VCaP (cell line): ENCODE measurements around the gene TTC32.
"Not testable (repeated sequence)": the region's sequence is repeated elsewhere in the genome, so short reads cannot be mapped to it uniquely, and the experiment has no call there.

Experiments used
- H3K27ac ChIP-seq: fragments of 450-650 bp; 2 replicates; pipeline ENCODE4 v1.5.1; 2017
- TF ChIP-seq, protein P1 (sequence below): fragments of 450-650 bp; conservative IDR thresholded peaks from 2 replicates; pipeline ENCODE4 v1.5.1; 2017; ENCODE audit warnings: mild to moderate bottlenecking, moderate library complexity

The TTC32 gene

DNA sequence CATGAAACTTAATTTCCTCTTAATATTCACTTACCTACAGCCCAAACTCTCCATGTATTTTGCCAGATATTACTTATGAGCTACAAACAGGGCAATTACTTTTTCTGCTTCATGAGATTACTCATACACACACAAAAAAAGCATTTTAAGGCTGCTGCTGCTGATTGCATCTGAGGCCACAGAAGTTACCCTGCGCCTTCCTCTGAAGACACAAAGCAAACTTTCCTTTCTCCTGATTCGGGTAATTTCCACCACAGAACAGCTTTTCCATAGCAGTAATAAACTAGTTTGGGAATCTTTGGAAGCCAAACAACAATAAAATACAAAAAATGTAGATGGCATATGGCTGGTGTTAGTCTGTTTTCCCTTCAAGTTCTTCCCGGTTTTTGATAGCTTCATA lies 6.2 kb downstream of the TTC32 start:
- H3K27ac ChIP-seq: no peak overlapping the region
- TF ChIP-seq, protein P1, sequence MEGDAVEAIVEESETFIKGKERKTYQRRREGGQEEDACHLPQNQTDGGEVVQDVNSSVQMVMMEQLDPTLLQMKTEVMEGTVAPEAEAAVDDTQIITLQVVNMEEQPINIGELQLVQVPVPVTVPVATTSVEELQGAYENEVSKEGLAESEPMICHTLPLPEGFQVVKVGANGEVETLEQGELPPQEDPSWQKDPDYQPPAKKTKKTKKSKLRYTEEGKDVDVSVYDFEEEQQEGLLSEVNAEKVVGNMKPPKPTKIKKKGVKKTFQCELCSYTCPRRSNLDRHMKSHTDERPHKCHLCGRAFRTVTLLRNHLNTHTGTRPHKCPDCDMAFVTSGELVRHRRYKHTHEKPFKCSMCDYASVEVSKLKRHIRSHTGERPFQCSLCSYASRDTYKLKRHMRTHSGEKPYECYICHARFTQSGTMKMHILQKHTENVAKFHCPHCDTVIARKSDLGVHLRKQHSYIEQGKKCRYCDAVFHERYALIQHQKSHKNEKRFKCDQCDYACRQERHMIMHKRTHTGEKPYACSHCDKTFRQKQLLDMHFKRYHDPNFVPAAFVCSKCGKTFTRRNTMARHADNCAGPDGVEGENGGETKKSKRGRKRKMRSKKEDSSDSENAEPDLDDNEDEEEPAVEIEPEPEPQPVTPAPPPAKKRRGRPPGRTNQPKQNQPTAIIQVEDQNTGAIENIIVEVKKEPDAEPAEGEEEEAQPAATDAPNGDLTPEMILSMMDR: no peak

DNA sequence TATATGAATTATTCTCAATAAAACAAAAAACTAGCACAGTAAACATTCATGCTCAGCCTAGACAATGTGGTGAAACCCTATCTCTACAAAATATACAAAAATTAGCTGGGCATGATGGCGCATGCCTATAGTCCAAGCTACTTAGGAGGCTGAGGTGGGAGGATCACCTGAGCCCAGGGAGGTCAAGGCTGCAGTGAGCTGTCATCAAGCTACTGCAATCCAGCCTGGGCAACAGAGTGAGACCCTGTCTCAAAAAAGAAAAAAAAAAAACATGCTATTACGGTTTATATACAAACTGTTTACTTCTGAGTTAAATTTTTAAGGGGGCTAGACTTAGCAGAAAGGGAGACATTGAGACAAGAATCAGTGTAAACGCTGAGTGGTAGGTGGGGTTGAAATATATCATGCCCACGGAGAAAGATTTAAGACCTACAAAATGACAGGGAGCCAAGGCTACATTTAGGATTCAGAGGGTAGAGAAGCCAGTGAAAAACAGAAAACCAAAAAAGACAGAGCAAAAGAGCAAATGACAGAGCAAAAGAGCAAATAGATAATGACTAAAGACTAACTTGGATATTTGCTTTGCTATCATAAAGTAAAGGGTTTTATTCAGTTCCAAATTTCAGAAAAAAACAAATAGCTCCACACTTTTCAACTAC lies 7.5 kb downstream of the TTC32 start:
- H3K27ac ChIP-seq: no peak overlapping the region
- TF ChIP-seq, protein P1: no peak

DNA sequence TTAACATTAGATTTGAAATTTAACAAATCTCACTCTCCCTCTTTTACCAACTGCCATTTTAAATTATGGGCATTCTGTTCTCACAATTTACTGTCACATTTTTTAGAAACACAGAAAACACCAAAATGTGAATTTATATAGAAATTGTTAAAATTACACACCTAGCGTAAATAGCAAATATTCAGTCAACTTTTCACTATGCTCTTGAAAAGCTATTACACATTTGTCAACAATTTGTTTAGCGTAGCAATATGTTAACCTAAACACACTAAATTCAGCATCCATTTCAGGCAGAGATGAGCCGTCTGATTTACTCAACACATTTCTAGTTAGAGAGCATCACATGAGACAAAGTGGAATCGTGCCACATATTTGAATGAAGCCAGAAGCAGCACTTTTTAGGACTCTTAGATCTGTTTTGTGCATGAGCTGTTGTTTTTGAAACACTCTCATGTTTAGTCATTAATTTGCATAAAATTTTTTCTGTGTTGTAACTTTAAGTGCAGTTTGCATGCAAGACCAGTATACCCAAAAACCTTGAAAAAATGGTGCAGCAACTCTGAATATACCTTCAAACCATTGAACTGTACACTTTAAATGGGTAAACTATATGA lies 8.2 kb downstream of the TTC32 start:
- TF ChIP-seq, protein P1: no peak
- H3K27ac ChIP-seq: no peak overlapping the region

DNA sequence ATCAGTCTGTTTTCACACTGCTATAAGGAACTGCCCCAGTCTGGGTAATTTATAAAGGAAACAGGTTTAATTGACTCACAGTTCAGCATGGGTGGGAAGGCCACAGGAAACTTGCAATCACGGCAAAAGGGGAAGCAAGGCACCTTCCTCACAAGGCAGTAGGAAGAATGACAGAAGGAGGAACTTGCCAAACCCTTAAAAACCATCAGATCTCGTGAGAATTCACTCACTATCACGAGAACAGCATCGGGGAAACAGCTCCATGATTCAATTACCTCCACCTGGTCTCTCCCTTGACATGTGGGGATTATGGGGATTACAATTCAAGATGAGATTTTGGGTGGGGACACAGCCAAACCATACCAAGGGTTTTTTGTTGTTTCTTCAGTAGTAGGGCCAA lies 9.8 kb downstream of the TTC32 start:
- H3K27ac ChIP-seq: not testable (repeated sequence)

DNA sequence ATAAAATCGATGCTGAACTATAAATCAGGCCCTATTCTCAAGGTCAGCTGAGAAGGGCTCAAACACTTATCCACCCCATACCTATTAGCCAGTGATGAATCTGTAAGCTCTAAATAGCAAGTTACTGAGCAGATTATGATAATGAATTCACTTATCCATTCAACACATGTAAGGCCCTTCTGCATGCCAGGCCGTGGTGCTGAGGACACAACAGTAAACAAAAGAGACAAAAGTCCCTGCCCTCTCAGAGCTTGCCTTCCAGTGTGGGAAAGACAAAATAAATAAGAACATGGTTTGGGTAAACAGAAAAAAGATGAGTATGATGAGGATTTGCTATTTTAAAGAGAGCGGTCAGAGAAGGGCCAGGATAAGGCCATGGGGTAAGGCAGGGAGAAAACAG lies 11.7 kb downstream of the TTC32 start:
- TF ChIP-seq, protein P1: no peak
- H3K27ac ChIP-seq: no peak overlapping the region

DNA sequence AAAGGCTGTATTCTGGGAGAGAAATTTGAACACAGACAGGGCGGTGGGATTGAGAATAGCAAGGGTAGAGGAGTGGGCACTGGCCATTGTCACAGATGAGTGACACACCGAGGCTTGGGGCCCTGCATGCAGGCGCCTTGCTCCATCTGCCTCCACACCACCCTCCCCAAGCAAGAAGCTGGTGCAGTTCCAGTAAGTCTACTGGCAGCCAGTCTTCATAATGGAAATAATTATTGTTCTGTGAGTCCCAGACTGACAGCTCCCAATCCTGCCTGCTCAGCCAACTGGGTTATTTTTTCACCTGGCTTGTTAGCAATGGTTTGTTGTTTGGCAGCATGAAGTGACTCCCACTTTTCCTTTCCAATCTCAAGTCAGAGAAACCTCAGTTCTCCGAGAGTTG lies 13.0 kb downstream of the TTC32 start:
- TF ChIP-seq, protein P1: no peak
- H3K27ac ChIP-seq: peak overlapping the region; percentile 67; the same call in 1 of the 2 replicates

DNA sequence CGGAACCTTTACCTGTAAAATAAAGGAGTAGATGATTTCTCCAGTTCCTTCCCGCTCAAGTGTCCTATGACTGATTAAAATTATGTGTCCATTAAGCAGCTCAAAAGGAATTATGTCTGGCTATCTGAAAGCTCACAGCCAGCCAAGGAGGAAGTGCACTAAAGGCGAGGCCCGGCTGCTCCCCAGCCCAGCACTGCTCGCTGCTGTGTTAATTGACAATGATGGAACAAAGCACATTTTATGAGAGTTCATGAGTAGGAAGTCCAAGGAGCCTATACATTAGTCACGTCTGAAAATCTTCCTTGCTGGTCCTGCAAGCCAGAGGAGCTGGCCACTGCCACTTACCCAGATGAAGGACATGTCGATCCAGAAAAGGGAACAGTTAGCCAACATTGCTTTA lies 14.3 kb downstream of the TTC32 start:
- peak overlapping the region; percentile 67 for H3K27ac ChIP-seq
- TF ChIP-seq, protein P1: no peak

DNA sequence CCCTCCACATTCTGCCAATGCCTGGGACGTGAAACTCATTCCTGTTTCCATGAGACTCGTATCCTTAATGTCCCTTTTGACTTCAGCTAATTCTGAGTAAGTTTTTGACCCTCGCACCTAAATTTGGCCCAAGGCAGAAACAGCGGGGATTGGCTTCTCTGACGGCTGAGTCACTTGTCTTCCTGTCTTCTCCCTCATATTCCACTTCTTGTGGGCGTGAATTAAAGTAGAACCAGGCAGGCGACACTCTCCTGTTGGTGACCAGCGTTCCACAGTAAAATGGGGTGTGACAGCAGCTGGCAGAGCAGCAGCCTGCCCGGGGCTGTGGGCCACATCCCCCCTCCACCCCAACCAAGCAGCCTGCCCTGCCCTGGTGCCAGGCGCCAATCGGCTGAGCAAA lies 15.5 kb downstream of the TTC32 start:
- H3K27ac ChIP-seq: peak overlapping the region; percentile 67; the same call in 1 of the 2 replicates
- TF ChIP-seq, protein P1: no peak
